Measurements from ENCODE around the gene BCL2L11. TPM values are rescaled to one million over a fixed set of nuclear protein-coding genes. Genes with fewer than 3 reads are reported as not detected.
A peak's percentile ranks its signal among the peaks of the same experiment; 100 is the strongest.

Gene BCL2L11
- total and polyA plus RNA-seq, 9 of the 15 experiments (the other 6 are each of a cell fraction or from before 2014, with no cell fraction given): 2.2 to 18.8 (median 5.0) TPM

- TF ChIP-seq ZBTB11 (CRISPR knock-in tag; IDR thresholded peaks at IDR 0.05) (peak in 1 of 3 experiments; percentile 65; a peak in 1 of 6 replicates), ZNF280B (CRISPR knock-in tag; IDR thresholded peaks at IDR 0.05) (no peak), POLR2AphosphoS5 (IDR thresholded peaks at IDR 0.05; ENCODE audit: control insufficient read depth, insufficient read depth, low read depth, low read length) (peak; percentile 72; the same call in 1 of the 2 replicates), E2F6 (IDR thresholded peaks at IDR 0.05; ENCODE audit: borderline replicate concordance in 1 of 2, extremely low read depth in 1 of 2, insufficient read depth in 1 of 2, insufficient read length in 1 of 2, low read depth in 1 of 2, low read length in 1 of 2, poor library complexity in 1 of 2, severe bottlenecking in 1 of 2) (peak; percentile 79 to 93), ZNF3 (CRISPR knock-in tag; IDR thresholded peaks at IDR 0.05) (no peak), AFF4 (CRISPR knock-in tag; IDR thresholded peaks at IDR 0.05) (0 out of 2 replicates have a peak, but pooled peaks have one; percentile 27), TRIM25 (IDR thresholded peaks at IDR 0.05; ENCODE audit: borderline replicate concordance) (no peak), NR0B1 (IDR thresholded peaks at IDR 0.05; ENCODE audit: partially characterized antibody) (no peak), SREBF1 (IDR thresholded peaks at IDR 0.05; ENCODE audit: borderline replicate concordance, low read depth, low read length) (no peak)
Measured at GRCh38 chr2:111120253-111121027, at the start of gene BCL2L11 (continued).
